NCI-H1694 treated with DMSO at 0.1 percent for 48 hours (cell line): ENCODE results near the gene TCAF1.

Experiments used
- DNase-seq: peaks from one replicate; lab custom pipeline; 2025; lab: John Stamatoyannopoulos, UW

The TCAF1 gene, protein sequence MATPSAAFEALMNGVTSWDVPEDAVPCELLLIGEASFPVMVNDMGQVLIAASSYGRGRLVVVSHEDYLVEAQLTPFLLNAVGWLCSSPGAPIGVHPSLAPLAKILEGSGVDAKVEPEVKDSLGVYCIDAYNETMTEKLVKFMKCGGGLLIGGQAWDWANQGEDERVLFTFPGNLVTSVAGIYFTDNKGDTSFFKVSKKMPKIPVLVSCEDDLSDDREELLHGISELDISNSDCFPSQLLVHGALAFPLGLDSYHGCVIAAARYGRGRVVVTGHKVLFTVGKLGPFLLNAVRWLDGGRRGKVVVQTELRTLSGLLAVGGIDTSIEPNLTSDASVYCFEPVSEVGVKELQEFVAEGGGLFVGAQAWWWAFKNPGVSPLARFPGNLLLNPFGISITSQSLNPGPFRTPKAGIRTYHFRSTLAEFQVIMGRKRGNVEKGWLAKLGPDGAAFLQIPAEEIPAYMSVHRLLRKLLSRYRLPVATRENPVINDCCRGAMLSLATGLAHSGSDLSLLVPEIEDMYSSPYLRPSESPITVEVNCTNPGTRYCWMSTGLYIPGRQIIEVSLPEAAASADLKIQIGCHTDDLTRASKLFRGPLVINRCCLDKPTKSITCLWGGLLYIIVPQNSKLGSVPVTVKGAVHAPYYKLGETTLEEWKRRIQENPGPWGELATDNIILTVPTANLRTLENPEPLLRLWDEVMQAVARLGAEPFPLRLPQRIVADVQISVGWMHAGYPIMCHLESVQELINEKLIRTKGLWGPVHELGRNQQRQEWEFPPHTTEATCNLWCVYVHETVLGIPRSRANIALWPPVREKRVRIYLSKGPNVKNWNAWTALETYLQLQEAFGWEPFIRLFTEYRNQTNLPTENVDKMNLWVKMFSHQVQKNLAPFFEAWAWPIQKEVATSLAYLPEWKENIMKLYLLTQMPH

DNA sequence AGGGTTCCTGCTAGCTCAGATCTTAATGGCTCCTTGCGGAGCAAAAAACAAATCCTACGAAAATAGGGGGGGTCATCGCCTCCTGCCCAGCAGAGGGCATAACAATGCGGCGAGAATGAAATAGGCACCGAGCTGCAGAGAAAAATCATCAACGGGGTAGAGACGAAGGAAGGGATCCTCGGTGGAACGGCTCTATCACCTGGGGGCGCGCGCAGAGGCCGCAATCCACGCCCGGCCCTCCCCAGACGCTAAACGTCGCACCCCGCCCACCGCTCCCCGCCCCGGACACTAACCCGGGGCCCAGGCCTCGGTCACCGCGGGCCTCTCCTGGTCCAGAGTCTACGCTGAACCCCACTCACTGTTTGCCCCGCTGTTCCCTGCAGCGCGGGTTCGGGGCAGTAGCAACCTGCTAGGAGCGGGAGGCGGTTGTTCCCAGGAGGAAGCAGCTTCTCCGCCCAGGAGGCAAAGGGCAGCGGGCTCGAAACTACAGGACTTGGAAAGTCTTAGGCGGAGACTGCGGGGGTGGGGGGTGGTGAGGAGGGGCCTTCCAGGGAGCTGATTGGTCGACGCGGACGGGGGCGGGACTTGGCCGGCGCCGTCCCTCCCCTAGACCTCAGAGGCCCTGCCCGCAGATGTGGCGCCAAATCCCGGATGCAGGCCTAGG lies at the start of gene TCAF1:
TCAF1 (minus strand) TSS at position 509 of the 664 bp plus-strand sequence. CDS start 25,568 bp downstream, outside the sequence.
- DNase-seq = peak; percentile 46

DNA sequence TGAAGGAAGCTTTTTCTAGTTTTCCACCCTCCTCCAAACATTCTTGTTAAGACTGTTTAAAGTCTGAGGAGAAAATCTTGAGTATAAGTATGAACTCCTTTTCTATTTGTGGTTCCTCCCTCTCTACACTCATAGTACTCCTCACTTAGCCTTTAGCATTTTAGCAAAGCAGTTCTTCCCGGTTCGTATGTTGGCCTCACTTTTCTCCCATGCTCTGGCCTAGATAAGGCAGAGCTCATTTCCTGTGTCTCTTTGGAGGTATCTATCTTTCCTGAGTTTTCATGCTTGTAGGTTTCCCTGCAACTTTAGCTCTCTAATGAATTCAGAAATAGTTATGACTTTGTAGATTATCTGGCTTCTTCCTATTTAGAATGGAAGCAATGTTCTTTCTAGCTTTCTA lies 46.8 kb upstream of the TCAF1 start:
- DNase-seq = no peak

DNA sequence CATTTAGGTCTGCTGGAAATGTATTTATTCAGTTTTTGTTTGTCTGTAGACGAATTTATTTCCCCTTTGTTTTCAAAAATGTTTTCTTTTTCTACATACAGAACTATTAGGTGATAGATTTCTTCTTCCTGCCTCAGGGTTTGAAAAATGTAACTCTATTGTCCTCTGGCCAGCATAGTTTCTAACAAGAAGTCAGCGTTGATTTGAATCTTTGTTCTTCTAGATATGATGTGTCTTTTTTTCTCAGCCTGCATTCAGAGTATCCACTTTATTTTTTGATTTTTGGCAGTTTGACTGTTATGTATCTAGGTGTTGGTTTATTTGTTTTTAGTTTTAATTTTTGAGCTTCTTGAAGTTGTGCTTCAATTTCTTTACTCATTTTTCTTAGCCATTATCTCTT lies 45.1 kb upstream of the TCAF1 start:
- no peak for DNase-seq

DNA sequence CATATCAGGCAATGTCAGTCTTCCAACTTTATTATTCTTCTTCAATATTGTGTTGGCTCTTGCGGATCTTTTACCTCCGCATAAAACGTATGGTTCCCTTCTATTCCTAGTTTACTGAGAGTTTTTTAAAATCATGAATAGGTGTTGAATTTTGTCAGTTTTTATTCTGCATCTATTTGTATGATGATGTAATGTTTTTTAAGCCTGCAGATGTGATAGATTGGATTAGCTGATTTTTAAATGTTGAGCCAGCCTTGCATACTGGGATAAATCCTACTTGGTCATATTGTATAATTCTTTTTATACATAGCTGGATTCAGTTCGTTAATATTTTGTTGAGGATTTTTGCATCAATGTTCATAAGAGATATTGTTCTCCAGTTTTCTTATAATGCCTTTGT lies 43.4 kb upstream of the TCAF1 start:
- no peak for DNase-seq

DNA sequence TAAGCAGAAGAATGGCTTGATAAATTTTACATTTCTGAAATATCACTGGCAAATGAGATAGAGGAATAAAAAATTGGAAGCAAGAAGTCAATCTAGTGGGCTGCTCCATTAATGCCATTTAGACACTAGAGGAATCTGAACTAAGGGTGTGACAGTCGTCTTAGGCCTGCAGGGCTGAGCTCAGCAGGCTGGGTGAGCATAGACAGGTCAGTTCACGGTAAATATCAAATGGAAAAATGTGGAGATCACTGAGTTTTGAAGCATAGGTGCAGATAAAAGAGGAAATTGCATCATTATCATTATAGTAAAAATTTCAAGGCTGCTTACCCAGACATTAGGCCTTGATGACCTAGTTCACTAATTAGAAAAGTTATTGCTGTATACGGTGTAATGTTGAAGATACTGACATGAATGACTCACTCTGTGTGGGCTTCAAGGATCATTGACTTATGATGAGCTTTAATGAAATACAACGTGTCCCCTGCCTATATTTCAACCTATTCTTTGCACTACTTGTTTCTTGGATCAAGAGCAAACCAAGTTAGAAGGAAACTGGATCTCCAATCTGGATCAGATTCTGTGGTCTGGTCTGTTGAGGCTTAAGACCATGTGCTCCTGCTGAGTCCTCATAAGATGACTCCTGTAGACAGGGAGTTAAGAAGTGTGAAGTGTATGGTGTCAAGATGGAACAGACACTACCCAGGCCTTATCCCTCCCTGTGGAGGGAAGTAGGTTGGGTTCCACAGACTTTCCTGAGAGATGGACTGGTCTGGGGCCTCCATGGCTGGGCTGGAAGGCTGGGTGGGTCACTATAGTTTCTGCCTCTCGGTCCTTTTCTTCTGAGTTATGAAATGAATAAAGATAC lies 36.6 kb upstream of the TCAF1 start:
- no peak for DNase-seq

DNA sequence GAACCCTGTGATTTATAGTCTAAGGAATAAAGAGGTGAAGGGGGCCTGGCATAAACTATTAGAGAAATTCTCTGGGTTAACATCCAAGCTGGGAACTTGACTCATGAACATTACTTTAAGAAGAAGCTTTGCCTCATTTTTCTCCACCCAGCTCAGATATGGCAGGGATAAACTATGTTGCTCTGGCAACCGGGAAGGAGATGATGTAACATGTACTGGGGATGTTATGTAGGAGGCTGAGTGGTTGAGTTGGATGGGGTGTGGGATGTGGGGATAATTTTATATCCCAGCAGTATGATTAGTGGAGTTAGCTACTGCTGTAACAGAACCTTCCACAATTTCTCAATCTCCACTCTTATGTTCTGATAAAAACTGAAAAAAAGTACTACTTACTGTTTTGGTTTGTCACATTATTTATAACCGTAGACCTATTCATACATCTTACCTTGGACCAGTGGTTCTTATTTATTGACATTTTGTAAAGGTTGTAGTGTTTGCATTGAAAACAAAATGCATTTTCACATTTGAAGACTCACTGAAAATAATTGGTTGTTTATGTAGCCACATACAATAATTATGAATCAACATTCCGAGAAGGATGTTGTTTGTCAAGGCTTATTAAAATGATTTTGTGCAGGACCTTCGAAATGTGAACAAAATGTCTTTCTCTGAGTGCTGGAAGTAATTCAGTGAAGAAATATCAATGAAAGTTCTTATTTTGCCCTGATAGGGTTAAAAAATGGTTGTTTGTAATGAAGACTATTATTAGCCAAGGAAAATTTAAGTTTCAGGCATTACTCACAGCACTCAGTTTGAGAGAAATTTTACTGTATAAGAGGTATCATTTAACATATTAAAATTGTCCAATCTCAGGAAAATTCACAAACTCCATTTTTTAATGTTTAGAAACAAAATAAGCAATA lies 34.4 kb upstream of the TCAF1 start:
- DNase-seq = no peak

DNA sequence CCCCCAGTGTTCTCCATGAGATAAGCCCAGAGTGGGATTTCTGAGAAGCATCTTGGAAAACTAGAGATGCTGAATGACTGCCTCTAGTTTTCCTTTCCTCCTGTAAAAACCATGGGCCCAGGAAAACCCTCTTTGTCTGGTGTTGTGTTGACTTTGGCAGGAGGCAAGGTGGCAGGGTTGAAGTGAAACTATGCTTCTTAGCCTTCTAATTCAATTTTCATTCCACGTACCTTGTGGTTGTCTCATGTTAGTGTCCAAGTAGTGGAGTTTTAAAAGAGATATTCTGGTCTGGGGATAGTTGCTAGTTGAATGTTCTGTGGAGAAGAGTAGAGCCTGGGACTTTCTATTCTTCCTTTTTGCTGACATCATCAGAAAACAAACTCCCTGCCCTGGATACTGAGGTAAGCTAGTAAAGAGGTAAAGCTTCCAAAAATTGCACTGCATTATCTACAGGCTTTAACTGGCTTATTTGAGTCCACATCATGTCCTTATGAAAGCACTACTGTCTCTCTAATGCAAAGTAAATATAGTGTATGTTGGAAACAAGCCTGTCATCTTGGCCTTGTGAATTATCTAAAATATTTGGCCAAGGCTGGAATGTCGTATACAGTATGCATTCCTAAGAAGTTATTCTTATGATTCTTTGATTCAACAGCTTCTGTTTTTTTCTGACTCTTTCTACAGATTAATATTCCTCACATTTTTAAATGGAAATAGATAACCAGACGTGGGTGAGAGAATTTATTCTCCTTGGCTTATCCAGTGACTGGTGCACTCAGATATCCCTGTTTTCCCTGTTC lies 32.8 kb upstream of the TCAF1 start, which contains the start of gene OR2F2:
OR2F2 (plus strand) TSS at position 708 of the 800 bp plus-strand sequence; CDS start at position 708, 0 bp downstream.
- DNase-seq = no peak

DNA sequence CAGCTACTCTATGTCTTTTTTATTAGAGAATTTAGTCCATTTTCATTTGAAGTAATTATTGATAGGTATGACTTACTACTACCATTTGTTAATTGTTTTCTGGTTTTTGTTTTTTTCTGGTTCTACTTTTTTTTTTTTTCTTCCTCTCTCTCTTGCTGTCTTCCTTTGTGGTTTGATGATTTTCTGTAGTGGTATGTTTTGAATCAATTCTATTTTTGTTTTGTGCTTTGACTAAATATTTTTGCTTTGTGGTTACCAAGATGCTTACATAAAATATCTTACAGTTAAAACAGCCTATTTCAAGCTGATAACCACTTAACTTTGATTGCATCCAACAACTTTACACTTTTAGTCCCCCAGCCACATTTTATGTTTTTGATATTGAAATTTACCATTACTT lies 29.8 kb upstream of the TCAF1 start:
- DNase-seq = no peak

DNA sequence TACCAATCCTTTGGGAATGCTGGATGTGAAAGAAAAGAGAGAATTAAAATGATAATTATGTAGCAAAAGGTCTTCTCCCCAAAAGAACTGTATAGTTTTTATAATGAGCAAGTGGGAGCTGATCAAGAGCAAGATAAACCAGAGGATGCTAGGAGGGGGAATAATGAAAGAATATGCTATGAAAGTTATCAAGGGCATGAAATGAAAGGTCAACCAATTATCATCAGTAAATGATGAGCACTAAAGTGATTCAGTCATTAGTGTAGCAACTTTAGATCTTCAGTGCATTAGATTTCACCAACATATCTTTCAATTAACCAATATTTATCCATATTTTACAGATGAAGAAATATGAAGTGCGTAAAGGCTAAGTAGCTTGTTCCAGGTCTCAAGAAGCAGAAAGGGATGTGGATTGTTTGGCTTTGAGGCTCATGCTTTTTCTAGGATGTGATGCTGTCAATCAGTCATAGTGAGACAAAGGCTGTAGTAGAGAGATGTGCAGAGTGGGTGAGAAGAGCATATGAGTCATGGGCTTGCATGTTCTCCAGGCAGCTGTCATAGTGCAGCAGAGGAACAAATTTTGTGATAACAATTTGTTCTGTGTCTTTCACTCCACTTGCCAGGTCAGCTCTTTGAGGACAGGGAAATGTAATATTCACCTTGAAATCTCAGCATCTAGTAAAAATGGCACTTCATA lies 27.4 kb upstream of the TCAF1 start:
- no peak for DNase-seq

DNA sequence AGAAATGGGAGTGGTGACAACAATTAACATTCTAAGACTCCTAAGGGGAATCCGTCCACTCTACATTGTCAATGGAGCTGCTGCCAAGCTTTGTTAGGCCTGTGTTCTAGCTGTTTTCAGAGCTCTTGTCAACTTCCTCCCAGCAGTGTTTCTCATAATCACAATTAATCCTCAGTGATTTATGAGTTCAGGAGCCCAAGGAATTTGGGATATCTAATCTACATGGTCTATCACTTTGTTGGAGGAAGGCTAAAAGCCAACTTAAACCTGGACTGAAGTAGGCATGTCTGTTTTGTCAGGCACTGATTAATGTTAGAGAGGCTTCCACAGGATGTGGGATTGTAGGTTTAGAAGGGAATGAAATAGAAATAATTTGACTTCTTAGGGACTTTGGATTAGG lies 22.9 kb upstream of the TCAF1 start:
- no peak for DNase-seq

DNA sequence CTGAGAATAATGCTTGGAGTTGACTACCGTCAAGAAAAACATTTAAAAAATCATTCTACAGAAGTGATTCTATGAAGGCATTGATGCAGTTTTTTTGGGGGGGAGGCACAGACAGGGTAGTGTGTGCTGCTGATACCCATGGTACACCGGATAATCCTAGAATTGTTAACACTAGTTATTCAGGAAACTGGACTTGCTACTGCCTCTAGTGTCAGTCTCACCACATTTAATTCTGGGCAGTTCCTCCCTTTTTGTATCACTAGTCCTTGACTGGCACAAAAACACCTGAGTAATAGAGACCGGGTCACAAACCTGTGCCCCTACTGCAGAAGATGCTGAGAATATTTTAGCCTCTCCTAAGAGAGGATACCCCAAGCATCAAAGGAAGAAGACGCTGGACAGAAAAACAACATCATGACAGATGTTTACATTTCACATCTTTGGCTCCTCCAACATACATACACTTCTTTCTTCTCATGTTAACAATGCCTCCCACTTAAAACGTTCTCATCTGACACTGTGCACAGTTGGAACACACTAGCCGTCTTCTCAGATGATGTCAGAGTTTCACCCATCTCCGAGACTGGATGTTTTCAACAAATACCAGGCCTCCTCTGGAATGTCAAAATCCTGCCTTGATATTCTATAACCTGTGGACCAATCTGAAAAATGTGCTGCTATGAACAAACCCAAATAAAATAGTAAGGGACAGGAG lies 13.1 kb upstream of the TCAF1 start:
- DNase-seq = no peak

DNA sequence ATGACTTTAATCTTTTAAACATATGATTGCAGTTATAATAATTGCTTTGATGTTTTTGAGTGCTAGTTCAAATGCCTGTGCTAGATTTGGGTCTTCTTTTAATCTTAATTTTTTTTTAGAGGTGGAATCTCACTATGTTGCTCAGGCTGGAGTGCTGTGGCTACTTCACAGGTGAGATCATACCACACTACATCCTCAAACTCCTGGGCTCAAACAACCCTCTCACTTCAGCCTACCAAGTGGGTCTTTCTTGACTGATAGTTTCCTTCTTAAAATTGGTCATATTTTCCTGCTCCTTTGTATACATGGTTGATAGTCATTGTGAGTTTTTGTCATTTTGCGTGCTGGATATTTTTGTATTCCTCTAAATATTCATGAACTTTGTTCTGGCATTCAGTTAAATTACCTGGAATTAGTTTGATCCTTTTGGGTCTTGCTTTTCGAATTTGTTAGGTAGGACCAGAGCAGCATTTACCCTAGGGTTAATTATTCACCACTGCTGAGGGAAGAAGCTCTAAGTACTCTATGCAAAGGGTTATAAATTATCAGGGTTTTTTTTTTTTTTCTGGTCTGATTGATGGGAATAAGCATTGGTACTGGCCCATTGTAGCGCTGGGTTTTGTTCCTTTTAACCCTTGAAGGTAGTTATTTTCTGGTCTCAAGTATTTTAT lies 12.1 kb upstream of the TCAF1 start:
- DNase-seq = no peak

DNA sequence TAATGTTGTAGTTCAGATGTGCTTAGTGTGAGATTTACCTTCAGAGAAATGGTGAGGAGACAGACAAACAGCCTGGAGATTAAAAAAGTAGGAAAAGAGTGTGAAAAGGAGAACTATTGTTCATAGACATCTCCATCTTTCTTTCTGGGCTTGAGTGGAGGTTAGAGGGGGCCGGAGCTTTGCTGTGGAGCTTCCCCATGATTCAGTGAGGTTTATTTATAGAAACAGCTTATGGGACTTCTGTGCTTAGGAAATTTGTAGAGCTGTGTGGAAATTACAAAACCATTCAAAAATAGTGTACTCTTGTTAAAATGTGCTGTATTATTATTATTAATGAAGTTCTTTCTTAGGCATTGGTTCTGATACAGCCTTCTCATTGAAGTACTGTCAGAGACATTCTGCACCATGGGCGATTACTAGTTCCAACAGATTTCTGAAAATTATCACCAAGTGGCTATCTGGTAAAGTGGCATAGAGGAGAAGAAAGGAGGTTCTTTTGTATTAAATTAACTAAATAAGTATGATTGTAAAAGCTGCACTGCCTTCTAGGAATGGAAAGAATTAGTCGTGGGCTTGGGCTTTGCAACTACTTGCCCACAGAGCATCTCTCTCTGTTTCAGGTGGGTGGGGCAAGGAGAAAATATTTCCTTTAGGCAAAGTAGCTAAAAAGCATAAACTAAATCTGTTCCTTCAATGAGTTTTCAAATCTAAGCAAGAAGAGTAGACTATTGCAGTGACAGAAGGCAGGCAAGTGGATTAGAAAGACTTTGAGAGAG lies 8.7 kb upstream of the TCAF1 start:
- no peak for DNase-seq

DNA sequence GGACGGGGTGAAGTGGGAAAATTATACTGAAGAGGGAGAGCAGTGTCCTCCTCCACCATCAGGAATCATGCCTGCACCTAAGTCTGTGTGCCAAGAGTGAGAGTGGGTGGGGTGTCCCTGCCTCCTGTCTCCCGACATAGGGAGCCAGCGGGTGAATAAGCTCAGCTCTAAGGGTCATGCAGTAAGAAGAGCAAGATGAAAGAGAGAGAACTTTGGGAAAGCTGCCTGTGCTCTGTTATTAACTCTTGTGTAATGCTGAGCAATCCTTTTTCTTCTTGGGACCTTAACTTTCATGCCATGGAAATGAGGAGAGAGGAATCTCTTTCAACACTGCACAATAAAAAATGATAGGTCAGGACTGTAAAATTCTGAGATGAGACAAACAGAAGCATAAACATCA lies 7.9 kb upstream of the TCAF1 start:
- no peak for DNase-seq

DNA sequence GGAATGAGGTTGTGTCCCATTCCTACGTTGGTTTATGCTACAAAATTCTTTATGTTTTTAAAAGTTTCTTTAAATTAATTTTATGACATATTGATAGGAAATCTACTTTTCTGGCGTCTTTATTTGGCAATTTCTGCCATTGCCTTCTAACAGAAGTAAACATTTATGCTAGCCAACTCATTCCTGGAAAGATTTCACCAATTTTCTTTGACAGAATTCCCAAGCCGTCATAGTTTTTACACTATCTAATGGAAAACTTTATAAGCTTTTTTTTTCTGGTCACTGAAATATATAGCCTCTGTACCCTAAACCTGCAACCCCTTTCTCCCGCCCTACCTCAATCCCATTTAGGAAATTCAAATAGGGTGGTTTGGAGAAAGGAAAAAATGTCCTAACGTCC lies 6.1 kb upstream of the TCAF1 start:
- DNase-seq = no peak

DNA sequence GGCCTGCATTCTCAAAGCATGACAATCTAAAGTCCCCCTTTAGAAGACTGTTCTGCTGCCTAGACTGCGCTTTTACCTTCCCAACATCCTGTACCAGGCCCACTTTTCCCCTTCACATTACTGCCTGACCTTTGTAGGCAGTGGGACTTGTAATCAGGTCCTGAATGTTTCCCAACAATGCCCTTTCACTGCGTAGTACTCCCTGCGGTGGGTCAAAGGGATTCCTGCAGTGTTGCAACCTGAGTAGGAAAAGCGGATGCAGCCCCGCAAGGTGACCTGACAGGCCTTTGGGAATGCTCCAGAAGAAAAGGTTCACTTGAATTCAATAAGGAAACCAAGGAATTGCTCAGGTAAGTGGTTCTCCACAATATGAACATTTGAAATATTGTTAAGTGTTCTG lies 4.9 kb upstream of the TCAF1 start:
- DNase-seq = no peak

DNA sequence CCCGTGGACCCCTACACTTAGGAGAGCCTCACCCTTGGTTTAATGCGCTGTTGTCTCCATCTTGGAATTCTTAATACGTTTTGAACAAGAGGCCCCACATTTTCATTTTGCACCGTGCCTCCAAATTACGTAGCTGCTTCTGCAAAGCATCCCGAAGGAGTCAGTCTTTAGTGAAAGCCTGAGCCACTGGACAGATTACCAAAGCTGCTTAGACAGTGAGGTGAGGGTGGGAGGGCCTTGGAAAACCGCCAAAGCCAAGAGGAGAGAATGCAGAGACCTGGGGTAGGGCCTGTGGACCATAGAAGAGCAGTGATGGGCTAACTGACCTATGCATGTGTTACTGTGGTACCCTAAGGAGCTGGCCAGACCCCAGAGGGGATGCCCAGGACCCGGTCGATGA lies 4.2 kb upstream of the TCAF1 start:
- DNase-seq = no peak
